ENCODE results near the gene HERC6. TPM values are rescaled to one million over a fixed set of nuclear protein-coding genes. Genes with fewer than 3 reads are reported as not detected.

The HERC6 gene
- total and polyA plus RNA-seq, 2 of the 8 experiments (the other 6 are each of a cell fraction or from before 2014, with no cell fraction given), result 3.7 to 3.8 TPM

DNA sequence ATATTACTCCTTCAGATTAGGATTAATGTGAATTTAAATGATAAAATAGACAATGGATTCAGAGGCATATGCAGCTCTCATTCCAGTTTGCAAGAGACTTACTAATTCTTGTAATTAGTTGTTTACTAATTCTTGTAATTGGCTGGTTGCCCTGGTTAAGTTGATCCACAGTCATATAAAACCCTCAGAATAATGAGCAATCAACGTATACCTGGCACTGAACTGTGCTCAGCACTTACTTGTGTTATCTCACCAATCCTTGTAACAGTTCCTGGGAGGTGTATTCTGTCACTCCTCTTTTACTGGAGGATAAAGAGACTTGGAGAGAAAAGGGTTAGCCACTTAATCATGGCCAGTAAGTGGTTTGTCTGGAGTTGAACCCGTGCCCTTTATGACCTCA, 88.7 kb downstream of the HERC6 start:
- Histone ChIP-seq H2BK5ac (ENCODE audit: low read depth, low read length) (no peak overlapping the region), H2BK12ac (ENCODE audit: low read depth, low read length) (no peak overlapping the region), H2AFZ (ENCODE audit: low read length) (no peak overlapping the region), H3K23ac (ENCODE audit: insufficient read length) (no peak overlapping the region), H3K36me3 (ENCODE audit: control insufficient read depth in 2 of 4, insufficient read depth in 4 of 4, low read length in 3 of 4) (peaks cover 0 to 27% (median 7%) of the 10 kb centered on the region in 4 experiments; a peak in 4 of 8 replicates), H3K23me2 (ENCODE audit: low read depth, low read length) (no peaks in the 10 kb centered on the region), H3K4ac (replicated peaks; ENCODE audit: insufficient read length, low read depth, low read length) (no peak overlapping the region), H2BK15ac (ENCODE audit: low read length) (no peak overlapping the region), H2BK20ac (ENCODE audit: low read length) (no peak overlapping the region), H2AK5ac (ENCODE audit: low read depth, low read length) (no peak overlapping the region), H4K91ac (replicated peaks; ENCODE audit: insufficient read length, low read length) (no peak overlapping the region), H3K56ac (replicated peaks; ENCODE audit: insufficient read length, low read depth, low read length) (no peak overlapping the region), H3K4me2 (ENCODE audit: insufficient read depth in 1 of 2, low read depth in 2 of 2, low read length in 2 of 2) (no peak overlapping the region), H3K4me1 (replicated peaks in 1 of 4; ENCODE audit: control insufficient read depth in 3 of 4, insufficient read depth in 4 of 4, low read length in 3 of 4) (peaks cover 0 to 4% (median 1%) of the 10 kb centered on the region in 4 experiments; a peak in 2 of 7 replicates), H3K79me1 (ENCODE audit: low read depth, low read length) (no peaks in the 10 kb centered on the region; the same call in 1 of the 2 replicates), H3K9ac (replicated peaks in 1 of 4; ENCODE audit: extremely low read depth in 1 of 4, low read depth in 3 of 4, low read length in 3 of 4) (no peak overlapping the region), H3K18ac (ENCODE audit: extremely low read depth, low read length) (no peak overlapping the region), H3K27me3 (replicated peaks in 1 of 4; ENCODE audit: control insufficient read depth in 3 of 4, extremely low read depth in 1 of 4, insufficient read depth in 3 of 4, low read length in 3 of 4) (no peaks in the 10 kb centered on the region), H2BK120ac (replicated peaks; ENCODE audit: low read depth, low read length) (no peak overlapping the region), H4K5ac (ENCODE audit: insufficient read length, low read depth, low read length) (no peak overlapping the region), H3K9me3 (ENCODE audit: insufficient read depth in 2 of 2, low read depth in 1 of 2, low read length in 1 of 2) (no peaks in the 10 kb centered on the region), H3K79me2 (ENCODE audit: control insufficient read depth in 1 of 2, insufficient read depth in 2 of 2, low read length in 2 of 2) (no peaks in the 10 kb centered on the region), H3K27ac (ENCODE audit: low read depth, low read length) (no peak overlapping the region), H4K20me1 (replicated peaks in 1 of 2; ENCODE audit: control insufficient read depth in 1 of 2, insufficient read depth in 2 of 2, low read length in 2 of 2) (no peaks in the 10 kb centered on the region), H3K4me3 (ENCODE audit: extremely low read depth in 1 of 4, insufficient read depth in 2 of 4, low read depth in 3 of 4, low read length in 4 of 4) (no peak overlapping the region), H4K8ac (ENCODE audit: extremely low read depth, insufficient read depth, low read length) (no peak overlapping the region), H3K14ac (ENCODE audit: insufficient read length) (no peak overlapping the region)
- DNase-seq (ENCODE audit: low read depth in 1 of 2, low spot score in 2 of 2) (no peak), FAIRE-seq (no peak)
- POLR2A ChIA-PET (ENCODE audit: partially characterized antibody), result no interaction called here
- WGBS, 2 experiments (ENCODE audit: extremely low coverage in 1 of 2, insufficient coverage in 1 of 2, insufficient read length in 1 of 2, insufficient replicate concordance in 2 of 2, low coverage in 1 of 2, low lambda C conversion rate in 2 of 2, missing lambda C conversion rate in 1 of 2), result 90% methylated on average over 2 of the region's 2 CpGs; no CpG with 5 or more reads in 1 of the 2 experiments
- CTCF ChIA-PET (ENCODE audit: partially characterized antibody), result interaction anchor here (0.7 to 1.3 kb wide), 2 partner anchors 11 to 98 kb away, joined by 3 read pairs; partner anchors contain the start of gene HERC5
- TF ChIP-seq EP300 (IDR thresholded peaks at IDR 0.05; ENCODE audit: borderline replicate concordance in 1 of 2, low read depth in 2 of 2, low read length in 2 of 2), result no peak
- TF ChIP-seq, protein P1, sequence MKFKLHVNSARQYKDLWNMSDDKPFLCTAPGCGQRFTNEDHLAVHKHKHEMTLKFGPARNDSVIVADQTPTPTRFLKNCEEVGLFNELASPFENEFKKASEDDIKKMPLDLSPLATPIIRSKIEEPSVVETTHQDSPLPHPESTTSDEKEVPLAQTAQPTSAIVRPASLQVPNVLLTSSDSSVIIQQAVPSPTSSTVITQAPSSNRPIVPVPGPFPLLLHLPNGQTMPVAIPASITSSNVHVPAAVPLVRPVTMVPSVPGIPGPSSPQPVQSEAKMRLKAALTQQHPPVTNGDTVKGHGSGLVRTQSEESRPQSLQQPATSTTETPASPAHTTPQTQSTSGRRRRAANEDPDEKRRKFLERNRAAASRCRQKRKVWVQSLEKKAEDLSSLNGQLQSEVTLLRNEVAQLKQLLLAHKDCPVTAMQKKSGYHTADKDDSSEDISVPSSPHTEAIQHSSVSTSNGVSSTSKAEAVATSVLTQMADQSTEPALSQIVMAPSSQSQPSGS (IDR thresholded peaks at IDR 0.05; ENCODE audit: low read length), result no peak
- TF ChIP-seq TBP (IDR thresholded peaks at IDR 0.05; ENCODE audit: low read depth, low read length), result no peak
- no peak for TF ChIP-seq ZNF274 (IDR thresholded peaks at IDR 0.05; ENCODE audit: borderline replicate concordance, extremely low read depth, low read length)
- TF ChIP-seq EZH2 (IDR thresholded peaks at IDR 0.05; ENCODE audit: low read depth, low read length, severe bottlenecking), result no peak
- TF ChIP-seq, protein P2, sequence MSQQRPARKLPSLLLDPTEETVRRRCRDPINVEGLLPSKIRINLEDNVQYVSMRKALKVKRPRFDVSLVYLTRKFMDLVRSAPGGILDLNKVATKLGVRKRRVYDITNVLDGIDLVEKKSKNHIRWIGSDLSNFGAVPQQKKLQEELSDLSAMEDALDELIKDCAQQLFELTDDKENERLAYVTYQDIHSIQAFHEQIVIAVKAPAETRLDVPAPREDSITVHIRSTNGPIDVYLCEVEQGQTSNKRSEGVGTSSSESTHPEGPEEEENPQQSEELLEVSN (IDR thresholded peaks at IDR 0.05), result no peak
- no peak for TF ChIP-seq SP2 (IDR thresholded peaks at IDR 0.05; ENCODE audit: low read length)
- no peak for TF ChIP-seq RFX5 (IDR thresholded peaks at IDR 0.05; ENCODE audit: borderline replicate concordance, low read depth, low read length)
- TF ChIP-seq, protein P3, sequence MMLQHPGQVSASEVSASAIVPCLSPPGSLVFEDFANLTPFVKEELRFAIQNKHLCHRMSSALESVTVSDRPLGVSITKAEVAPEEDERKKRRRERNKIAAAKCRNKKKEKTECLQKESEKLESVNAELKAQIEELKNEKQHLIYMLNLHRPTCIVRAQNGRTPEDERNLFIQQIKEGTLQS (IDR thresholded peaks at IDR 0.05; ENCODE audit: insufficient read depth, low read depth, low read length), result no peak
- no peak for TF ChIP-seq FOSL1 (IDR thresholded peaks at IDR 0.05; ENCODE audit: insufficient read depth, low read depth, low read length)
- no peak for TF ChIP-seq CBX8 (IDR thresholded peaks at IDR 0.05; ENCODE audit: borderline replicate concordance, low read depth, low read length)

Data from H1 (cell line).